Epidermal melanocyte (primary cell): Measurements from ENCODE around the gene ALPI.

Source experiments
- DNase-seq: peaks from one replicate; pipeline ENCODE4 v3.0.0; 2011; ENCODE audit warnings: low spot score; ENCODE audit not compliant: insufficient read length

ALPI gene

GRCh38 chr2:232484628-232485347 lies 28.8 kb downstream of the ALPI start:
- no peak for DNase-seq

- no peak for DNase-seq
Measured at GRCh38 chr2:232485348-232485756, 29.4 kb downstream of the ALPI start.

DNA sequence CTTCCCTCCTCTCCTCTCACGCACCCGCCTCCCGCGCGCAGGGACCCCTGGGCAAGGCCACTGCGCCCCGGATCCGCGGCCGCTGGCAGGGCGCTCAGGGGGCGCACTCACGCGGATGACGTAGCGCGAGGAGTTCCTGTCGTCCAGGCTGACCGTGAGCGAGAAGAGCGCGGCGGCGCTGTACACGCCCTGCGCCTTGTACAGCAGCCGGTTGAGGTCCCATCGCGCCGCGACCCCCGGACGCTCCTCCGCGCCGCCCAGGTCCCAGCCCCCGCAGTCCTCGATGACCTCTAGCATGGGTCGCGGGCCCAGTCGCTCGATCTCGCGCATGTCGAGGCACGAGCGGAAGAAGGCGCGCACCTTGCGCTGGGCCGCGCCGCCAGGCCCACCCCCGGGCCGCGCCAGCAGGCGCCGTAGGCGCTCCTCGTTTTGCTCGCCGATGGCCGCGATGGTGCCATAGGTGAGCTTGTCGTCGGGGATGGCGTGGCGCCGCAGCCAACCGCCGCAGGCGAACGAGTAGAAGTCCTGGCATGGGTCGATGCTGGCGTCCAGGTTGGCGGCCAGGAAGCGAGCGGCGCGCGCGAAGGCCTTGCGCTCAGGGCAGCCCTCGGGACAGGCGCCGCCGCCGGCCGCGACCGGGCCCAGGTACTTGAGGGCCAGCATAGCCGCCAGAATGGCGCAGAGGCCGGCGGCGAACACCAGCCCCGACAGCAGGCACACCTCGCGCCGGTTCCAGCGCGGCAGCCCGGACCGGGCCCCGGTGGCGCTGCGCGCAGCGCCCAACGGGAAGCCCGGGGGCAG lies 30.0 kb downstream of the ALPI start:
- no peak for DNase-seq

DNA sequence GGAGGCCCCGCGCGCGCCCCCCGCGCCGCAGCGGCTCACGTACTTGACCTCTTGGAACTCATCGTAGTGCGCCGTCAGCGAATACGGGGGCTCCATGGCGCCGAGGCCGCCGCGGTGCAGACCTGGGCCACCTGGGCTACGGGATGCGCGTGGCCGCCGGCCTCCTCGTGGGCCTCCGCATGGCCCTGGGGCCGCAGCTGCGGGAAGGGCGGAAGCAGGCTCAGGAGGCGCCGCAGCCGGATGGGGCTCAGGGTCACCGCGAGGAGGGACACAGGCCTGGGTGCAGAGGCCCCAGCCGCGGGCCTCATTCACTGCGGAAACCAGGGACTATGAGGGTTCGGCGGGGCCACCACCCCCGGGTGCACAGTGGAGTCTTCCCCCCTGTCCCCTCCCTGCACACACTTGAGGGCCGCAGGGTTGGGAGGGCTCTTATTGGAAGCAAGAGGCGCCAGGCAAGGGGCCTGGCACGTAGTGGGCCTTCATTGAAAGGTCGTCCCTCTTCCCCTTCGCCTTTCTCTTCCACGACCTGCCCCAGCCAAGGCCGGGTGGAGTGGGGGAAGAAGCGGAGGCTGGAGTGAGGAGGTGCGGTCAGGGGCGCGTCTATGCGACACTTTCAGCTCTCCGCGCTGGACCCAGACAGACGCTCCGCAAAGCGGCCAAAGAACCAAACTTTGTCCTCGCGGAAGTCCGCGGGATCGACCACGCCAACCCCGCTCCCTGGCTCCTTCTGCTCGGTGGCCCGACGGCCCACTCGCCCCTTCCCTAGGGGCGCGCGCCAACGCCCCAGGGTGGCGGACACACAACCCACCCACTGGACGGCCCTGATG lies 30.8 kb downstream of the ALPI start:
- DNase-seq = no peak

DNA sequence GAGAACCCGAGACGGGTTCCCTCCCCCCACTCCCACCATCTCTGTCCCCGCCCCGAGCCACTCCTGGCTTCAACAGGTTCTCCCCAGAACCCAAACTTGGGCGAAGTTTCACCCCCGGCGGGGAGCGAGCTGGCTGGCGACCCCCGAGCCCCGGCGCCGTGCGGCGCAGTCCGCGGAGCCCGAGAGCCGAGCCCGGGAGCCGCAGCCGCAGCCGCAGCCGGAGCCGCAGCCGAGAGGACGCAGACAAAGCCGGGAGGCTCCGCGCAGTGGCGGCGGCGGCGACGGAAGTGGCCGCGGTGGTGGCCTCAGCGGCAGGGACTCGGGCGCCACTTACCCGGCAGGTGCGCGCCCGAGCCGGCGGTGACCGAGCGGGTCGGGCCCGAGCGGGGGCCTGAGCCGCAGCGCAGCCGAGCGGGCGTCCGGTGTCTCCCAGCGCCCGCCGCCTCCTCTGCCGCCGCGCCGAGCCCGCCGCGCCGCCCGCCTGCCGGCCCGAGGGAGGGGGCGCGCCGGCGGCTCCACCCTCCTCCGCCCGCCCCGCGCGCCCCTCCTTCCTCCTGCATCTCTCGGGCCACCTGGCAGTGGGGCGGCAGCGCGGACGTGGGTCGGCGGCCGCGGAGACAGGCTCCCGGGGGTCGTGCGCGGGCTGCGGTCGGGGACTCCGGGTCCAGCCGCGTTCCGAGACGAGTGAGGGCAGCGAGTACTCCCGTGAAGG lies 31.6 kb downstream of the ALPI start, which contains the start of gene ECEL1:
Gene ECEL1 (minus strand): TSS at position 450 of the 712 bp plus-strand sequence. CDS start 1,181 bp downstream, outside the sequence.
- no peak for DNase-seq

GRCh38 chr2:232488097-232488711 lies 32.3 kb downstream of the ALPI start:
- DNase-seq = no peak

GRCh38 chr2:232488721-232489300 lies 32.9 kb downstream of the ALPI start:
- no peak for DNase-seq

GRCh38 chr2:232489516-232490220 lies 33.7 kb downstream of the ALPI start:
- DNase-seq = no peak

DNA sequence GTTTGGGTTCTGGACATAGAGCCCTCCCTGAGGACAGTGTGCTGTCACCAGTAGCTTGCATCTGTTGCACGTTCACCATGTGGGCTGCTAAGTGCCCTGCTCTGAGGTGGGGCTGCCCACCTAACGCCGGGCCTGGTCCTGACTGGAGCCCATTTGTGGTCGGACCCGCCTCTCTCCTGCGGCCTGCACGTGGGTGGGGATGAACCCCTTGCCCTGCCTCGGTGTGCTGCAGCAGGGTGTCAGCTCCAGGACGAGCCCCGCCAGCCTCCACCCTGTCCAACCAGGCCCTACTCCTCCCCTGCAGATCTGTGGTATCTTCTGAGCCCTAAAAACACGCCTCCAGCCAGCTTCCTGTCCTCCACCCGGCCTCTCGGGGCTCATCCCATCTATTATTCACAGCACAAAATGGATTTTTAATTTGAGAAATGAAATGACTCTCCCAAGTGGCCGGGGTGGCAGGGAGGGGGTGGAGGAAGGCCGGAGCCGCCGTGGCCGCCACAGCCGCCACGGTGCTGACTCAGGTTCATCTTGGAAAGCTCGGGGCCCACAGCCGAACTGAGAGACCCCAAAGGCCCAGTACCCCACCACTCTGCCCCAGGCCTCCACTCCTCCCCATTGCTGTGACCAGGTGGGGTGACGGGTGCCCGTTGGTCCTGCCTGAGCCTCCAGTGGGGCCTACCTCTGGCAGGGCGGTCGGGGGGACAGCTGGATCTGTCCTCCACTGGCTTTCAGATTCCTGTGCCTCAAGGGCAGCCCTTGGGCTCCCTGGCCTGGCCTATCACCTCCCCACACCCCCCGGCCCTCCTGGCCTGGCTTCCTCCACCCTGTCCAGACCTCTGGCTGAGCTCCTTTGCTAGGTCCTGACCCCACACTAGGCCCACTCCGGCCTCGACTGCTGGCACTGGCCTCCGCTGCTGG lies 34.5 kb downstream of the ALPI start:
- no peak for DNase-seq

DNA sequence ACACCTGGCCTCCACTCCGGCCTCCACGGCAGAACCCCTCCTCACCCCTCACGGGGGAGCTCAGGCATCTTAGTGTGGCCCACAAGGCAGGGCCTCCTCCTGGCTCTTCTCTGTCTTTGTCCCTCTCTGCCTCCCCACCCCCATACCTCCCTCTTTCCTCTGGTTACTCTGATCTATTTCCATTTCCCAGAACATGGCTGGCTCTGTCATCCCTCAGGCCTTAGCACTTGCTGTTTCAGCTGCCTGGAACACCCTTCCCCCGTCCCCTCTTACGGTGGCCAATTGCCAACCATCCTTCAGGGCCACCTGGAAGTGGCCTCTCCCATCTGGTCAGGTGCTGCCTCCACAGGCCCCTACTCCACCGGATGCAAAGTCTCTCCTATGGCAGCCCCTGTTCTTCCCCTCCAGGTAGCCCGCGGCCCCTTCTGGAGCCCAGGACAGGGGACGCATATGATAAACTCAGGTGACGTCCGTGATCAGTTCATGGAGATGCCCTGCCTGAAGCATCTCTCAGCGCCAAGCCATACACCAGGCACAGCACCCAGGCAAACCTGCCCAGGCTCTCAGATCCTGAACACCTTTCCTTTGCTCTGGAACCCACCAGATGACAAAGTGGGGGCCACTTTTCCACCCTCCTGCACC lies 35.3 kb downstream of the ALPI start:
- no peak for DNase-seq

GRCh38 chr2:232492236-232492848 lies 36.4 kb downstream of the ALPI start:
- DNase-seq = no peak

DNA sequence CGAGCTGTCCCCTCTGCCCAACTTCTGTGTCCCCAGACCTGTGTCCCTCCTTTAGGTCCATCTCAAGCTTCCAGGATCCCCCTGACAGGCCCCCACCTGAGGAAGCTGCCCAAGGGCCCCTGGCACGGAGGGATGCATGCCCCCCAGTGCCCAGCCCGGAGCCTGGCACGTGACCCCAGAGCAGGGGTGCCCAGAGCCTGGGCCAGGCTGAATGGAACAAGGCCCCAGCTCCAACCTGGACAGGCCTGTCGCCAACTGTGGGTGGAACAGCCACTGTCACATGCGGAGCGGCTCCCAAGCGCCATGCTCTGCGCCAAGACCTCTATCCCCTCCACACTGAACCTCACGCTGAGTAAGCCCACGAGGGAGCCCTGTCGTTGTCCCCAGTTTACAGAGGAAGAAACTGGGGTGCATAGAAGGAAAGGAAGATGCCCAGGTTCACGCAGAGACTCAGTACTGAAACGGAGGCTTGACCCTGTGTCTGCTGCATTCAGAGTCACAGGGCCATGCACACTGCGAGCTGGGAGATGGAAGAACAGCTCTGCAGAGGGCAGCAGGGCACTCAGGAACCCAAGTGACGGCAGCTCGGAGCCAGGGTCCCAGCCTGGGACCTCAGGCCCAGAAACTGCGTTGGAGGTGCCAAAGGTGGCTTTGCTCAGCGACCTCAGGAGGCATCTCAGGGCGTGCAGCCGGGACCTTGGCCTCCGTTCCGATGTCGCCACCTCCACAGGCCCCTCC lies 37.2 kb downstream of the ALPI start:
- no peak for DNase-seq

GRCh38 chr2:232493701-232494474 lies 37.9 kb downstream of the ALPI start:
- no peak for DNase-seq

GRCh38 chr2:232494542-232494941 lies 38.6 kb downstream of the ALPI start:
- no peak for DNase-seq

- DNase-seq = no peak
Measured at GRCh38 chr2:232495292-232495691, 39.3 kb downstream of the ALPI start.
